Activated CD8-positive, alpha-beta memory T cell treated with anti-CD3 and anti-CD28 coated beads, Interleukin-2, amount 50 U/mL, for 4 hours (primary cell): ENCODE measurements around the gene SZRD1.

ENCODE experiments used
- DNase-seq: peaks from one replicate; pipeline ENCODE4 v3.0.0-alpha.2; 2020

The SZRD1 gene

DNA sequence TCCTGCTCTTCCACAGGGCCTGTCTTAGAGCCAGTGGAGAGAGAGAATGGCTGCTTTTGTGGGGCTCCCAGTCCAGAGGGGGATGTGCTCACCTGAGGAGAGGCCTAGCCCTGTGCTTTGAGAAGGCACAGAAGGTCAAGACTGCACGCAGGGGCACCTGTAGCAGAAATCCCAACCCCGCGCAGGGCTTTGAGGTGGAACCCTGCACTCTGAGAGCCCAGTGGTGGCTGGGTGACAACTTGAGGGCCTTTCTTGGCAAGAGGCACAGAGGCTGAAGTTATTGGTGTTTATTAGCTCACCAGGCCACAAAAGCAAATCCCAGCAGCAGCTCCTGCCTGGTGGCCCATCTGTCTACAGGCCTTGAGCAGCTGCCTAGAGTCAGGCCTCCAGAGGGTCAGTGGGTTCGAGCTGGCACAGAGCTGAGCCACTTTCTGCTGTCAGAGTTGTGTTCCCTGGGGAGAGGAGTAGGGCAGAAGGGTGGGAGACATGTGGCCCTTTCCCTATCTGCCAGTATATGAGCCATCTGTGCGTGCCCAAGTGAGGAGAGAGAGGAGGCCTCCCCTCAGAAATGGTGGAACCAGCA is 31.4 kb downstream of the SZRD1 start:
- DNase-seq, result no peak

GRCh38 chr1:16402742-16403141 is 35.7 kb downstream of the SZRD1 start:
- DNase-seq, result no peak

DNA sequence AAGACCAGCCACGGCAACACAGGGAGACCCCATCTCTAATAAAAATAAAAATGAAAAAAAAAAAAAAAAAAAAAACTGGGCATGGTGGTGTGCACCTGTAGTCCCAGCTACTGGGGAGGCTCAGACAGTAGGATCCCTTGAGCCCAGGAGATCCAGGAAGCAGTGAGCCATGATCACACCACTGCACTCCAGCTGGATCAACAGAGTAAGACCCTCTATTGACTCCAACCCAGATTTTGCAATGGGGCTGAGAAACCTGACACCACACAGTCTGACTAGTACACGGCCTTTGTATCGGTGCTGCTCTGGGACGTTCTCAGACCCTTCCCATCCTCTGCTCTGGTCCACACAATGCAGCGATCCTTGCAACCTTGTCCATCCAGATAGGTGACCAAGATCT is 38.4 kb downstream of the SZRD1 start:
- DNase-seq, result no peak

- no peak for DNase-seq
These were observed 39.8 kb downstream of the SZRD1 start for GRCh38 chr1:16406868-16407267.

- no peak for DNase-seq
These were observed 42.6 kb downstream of the SZRD1 start for GRCh38 chr1:16409536-16410152.

GRCh38 chr1:16410803-16411202 is 43.8 kb downstream of the SZRD1 start:
- DNase-seq, result no peak

DNA sequence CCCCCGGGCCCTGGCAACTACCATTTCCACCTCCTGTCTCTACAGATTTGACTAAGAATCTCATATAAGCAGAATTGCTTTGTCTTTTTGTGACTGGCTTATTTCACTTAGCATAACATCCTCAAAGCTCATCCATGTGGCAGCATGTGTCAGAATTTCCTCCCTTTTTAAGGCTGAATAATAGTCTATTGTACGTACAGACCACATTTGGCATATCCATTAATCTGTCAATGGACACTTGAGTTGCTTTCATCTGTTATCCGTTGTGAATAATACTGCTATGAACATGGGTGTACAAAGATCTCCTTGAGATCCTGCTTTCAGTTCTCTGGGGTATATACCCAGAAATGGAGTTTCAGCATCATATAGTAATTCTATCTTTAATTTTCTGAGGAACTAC is 46.1 kb downstream of the SZRD1 start:
- DNase-seq, result no peak

- no peak for DNase-seq
These were observed 51.9 kb downstream of the SZRD1 start for GRCh38 chr1:16418823-16419425.

GRCh38 chr1:16420424-16421118 is 53.5 kb downstream of the SZRD1 start:
- peak; percentile 35 for DNase-seq

- no peak for DNase-seq
These were observed 54.2 kb downstream of the SZRD1 start for GRCh38 chr1:16421201-16421600.

- no peak for DNase-seq
These were observed 55.0 kb downstream of the SZRD1 start for GRCh38 chr1:16422041-16422440.

DNA sequence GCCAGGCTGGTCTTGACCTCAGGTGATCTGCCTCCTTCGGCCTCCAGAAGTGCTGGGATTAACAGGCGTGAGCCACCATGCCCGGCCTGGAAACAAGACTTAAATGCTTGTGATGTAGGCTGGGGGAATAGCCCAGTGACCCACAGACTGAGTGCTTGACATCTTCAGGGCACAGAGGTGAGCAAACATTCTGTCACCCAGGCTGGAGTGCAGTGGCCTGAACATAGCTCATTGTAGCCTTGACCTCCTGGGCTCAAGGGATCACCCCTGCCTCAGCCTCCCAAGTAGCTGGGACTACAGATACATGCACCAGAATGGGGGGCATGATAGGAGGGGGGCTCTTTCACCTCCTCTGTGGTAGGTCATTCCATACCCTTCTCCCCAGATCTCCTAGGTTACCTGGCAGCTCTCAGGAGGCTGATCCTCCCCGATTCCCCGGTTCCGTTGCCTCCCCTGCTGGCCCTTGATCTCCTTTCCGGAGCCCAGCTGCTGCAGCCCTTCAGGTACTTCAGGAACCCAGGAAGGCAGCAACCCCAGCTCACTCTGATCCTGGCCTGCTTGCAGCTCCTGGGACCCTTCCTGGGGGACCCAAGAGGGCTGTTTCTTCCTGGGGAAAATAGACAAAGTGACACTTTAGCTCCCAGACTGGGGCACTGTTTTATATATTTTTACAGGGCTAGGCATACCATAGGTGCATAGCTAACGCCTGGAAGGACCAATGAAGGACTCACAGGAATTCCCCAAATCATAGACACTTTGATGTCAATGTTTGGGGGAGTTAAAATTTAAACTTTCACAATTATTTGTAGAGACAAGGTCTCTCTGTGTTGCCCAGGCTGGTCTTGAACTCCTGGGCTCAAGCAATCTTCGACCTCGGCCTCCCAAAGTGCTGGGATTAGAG is 58.3 kb downstream of the SZRD1 start:
- no peak for DNase-seq

DNA sequence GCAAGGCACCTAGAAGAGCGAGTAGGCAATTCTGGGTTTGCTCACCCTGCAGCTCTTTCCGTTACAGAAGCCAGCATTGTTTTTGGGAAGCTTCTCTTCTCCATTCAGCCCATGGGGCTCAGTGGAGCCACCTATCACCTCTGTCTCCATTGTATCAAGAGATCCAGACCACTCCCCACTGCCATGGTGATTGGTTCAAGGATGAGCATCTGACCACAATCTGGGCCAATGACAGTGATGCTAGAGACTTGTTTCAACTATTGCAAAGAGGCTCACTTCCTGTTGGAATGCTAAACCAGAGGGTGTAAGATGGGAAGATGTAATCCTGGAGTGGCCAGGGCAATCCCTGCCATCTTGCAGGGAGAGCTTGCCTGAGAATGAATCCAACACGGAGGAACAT is 63.6 kb downstream of the SZRD1 start:
- no peak for DNase-seq

- DNase-seq, result no peak
These were observed 66.0 kb downstream of the SZRD1 start for GRCh38 chr1:16433030-16433429.

GRCh38 chr1:16434007-16434406 is 67.0 kb downstream of the SZRD1 start:
- no peak for DNase-seq

DNA sequence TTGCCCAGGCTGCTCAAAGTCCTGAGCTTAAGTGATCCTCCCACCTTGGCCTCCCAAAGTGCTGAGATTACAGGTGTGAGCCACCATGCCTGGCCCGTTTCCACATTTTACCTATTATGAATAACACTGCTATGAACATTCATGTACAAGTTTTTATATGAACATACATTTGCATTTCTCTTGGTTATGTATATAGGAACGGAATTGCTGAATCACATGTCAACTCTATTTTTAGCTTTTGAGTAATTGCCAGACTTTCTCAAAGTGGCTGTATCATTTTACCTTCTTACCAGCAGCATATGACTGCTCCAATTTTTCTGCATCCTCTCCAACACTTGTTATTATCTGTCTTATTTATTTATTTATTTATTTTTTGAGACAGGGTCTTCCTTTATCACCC is 67.5 kb downstream of the SZRD1 start:
- no peak for DNase-seq

DNA sequence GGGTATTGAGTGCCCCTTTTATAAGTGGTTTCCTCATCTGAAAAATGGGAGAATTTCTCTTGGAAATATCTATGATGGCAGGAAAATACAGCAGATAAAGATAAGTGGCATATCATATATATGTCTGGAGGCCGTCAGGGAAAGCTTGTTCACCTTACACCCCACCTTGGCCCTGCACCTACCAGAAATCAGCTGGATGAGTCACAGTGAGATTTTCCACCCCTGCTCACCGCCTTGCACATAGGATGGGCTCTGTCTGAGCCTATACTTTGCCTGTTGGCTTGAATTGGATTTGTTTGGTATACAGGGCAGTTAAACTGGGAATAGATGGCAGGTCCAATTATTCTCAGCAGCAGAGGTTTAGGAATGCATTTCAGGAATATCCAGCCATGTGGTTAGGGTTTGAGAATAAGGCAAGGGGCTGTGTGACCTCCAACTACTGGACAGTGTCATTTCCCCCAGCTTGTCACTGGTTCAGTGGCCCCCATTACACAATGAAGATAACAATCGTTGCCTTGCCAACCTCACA is 70.0 kb downstream of the SZRD1 start, which contains the start of gene SPATA21:
Gene SPATA21, minus strand, starts transcription at position 479 of the 529 bp plus-strand sequence. CDS start 6,053 bp downstream, outside the sequence.
- no peak for DNase-seq

DNA sequence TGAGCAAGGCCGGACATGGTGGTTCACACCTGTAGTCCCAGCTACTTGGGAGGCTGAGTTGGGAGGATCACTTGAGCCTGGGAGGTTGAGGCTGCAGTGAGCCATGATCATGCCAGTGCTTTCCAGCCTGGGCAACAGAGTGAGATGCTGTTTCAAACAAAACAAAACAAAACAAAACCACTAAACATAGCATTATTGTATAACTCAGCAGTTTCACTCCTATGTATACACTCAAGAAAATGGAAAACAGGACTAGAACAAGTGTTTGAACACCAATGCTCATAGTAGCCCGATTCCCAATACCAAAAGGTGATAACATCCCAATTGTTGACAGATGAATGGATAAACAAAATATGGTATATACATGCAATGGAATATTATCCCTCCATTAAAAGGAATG is 71.5 kb downstream of the SZRD1 start:
- DNase-seq, result no peak

DNA sequence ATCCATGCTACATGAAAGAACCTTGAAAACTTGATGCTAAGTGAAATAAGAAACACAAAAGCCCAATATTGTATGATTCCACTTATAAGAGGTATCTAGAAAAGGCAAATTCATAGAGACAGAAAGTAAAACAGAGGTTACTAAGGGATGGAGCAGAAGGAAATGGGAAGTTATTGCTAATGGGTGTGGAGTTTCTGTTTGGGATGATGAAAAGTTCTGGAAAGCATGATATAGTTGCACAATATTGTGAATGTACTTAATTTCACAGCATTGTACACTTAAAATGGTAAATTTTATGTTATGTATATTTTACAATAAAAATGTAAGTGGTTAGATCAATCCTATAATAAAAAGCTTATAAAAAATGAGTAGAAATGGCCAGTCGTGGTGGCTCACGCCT is 71.9 kb downstream of the SZRD1 start:
- no peak for DNase-seq

- no peak for DNase-seq
These were observed 73.1 kb downstream of the SZRD1 start for GRCh38 chr1:16440131-16440469.

DNA sequence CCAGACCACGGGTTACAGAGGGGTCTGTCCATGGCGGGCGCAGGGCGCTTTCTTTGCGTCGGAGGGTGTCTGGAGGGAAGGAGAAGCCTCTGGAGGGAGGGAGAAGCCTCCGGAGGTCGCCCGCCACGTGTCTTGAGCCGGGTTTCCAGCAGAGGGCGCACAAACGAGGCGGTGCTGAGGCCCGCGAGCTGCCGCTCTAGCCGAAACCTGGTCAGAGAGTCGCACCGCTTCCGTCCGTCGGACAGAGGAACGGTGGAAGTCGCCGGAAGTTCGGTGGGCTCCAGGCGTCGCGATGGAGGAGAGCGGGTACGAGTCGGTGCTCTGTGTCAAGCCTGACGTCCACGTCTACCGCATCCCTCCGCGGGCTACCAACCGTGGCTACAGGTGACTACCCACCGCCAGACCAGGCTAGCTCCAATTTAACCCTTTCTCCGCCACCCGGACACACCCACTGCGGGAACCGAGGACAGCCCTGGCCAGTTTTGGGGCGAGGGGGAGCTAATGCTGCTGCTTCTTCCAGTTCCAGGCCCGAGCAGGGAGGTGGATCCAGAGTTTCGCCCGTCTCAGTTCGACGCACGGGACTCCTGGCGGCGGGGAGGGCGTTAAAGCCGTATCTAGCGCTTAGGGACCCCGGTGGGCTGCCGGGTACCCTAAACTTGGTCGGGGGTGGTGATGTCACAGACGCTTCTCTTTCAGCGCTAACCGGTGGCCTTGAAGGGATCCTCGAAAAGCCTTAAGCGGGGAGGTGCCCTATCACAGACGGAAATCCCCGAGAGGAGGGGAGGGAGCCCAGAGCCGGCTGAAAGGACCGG is 73.6 kb downstream of the SZRD1 start, which contains the start of gene NECAP2:
Gene NECAP2, plus strand, starts transcription at position 255 of the 812 bp plus-strand sequence. Its CDS starts 38 bp downstream, at position 293.
- peak; percentile 96 for DNase-seq

DNA sequence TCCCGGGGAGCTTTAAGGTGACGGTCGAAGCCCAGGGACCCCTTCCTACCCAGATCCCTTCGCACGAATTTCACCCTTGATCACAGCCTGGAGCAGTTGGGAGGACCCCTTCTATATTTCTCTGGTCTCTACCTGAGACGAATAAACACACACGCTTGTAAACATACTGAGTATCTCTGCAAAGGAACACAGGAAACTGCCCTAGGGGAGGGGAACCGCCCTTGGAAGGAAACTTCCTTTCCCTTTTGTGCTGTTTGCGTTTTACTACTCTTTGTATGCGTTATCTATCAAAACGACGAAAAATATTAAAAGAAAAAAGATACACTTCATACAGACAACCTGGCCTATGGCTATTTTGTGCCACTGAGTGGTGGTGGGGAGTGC is 74.2 kb downstream of the SZRD1 start:
- DNase-seq, result no peak
